COLO668 (cell line): ENCODE measurements around the gene BCL2L2.
A peak's percentile ranks its signal among the peaks of the same experiment; 100 is the strongest.
"Not testable (repeated sequence)": the region's sequence is repeated elsewhere in the genome, so short reads cannot be mapped to it uniquely, and the experiment has no call there.

Experiments used
- DNase-seq: peaks from one replicate; lab custom pipeline; 2025; ENCODE audit not compliant: unreplicated experiment; lab: John Stamatoyannopoulos, UW

Gene BCL2L2

DNA sequence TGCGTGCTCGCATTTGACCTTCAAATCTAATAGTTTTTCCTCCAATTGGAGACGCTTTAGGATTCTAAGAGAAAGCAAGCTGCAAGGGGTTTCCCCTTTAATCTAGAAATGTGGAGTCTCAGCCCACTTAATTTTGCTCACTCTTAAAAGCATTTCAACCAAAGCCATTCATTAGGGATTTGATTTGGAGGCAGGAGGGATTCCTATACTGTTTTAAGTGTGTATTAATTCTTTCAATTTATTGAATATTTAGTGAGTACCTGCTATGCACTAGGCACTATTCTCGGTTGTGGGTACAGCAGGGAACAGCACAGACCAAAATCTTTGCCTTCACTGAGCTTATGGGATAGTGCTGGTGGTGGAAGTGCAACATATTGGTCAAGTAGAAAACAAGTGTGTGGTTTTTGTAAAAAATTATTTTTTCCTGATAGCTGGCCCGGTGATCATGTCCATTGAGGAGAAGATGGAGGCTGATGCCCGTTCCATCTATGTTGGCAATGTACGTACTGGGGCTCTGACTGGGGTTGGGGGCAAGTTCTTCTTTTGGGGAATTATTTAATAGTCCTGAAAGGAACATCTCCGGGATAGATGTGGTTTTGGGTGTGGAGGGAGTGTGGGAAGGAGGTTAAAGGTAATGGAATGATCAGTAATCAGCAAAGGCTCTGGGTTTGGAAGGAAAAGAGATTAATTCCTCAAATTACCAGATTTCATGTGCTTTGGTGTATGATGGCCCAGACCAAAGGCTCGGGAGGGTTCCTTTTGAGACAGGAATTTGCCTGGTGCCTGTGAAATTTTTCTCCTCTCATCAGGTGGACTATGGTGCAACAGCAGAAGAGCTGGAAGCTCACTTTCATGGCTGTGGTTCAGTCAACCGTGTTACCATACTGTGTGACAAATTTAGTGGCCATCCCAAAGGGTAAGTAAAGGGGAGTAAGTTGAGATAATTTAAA lies 16.2 kb downstream of the BCL2L2 start:
- DNase-seq = no peak

DNA sequence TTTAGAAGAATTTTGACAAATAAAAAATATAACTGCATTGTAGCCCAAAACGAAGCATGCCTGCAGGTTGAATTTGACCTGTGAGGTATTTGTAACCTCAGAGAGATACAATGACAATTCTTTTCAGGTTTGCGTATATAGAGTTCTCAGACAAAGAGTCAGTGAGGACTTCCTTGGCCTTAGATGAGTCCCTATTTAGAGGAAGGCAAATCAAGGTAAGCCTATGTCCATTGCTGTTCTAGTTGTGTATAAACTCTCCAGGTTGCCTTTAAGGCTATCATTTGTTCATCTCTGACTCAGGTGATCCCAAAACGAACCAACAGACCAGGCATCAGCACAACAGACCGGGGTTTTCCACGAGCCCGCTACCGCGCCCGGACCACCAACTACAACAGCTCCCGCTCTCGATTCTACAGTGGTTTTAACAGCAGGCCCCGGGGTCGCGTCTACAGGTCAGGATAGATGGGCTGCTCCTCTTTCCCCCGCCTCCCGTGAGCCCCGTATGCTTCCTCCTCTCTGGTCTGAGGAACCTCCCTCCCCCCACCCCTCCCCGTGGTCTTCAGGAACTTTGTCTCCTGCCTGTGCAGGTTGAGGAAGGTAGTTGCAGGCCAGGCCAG lies 17.3 kb downstream of the BCL2L2 start:
- no peak for DNase-seq

DNA sequence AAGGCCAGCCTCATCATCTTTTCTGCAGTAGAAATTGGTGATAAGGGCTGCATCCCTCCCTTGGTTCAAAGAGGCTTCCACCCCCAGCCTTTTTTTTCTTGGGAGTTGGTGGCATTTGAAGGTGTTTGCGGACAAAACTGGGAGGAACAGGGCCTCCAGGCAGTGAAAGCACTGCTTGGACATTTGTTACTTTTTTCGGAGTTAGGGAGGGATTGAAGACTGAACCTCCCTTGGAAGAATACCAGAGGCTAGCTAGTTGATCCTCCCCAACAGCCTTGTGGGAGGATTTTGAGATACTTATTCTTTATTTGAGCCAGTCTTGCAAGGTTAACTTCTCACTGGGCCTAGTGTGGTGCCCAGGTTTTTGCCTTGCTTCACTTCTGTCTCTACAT lies 17.8 kb downstream of the BCL2L2 start:
- DNase-seq = no peak

DNA sequence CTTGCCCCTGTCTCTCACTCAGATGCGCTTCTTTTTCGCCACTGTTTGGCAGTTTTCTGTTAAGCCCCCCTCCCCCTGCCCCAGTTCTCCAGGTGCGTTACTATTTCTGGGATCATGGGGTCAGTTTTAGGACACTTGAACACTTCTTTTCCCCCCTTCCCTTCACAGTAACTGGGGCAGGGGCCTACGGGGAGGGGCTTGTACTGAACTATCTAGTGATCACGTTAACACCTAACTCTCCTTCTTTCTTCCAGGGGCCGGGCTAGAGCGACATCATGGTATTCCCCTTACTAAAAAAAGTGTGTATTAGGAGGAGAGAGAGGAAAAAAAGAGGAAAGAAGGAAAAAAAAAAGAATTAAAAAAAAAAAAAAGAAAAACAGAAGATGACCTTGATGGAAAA lies 18.4 kb downstream of the BCL2L2 start:
- DNase-seq = no peak

DNA sequence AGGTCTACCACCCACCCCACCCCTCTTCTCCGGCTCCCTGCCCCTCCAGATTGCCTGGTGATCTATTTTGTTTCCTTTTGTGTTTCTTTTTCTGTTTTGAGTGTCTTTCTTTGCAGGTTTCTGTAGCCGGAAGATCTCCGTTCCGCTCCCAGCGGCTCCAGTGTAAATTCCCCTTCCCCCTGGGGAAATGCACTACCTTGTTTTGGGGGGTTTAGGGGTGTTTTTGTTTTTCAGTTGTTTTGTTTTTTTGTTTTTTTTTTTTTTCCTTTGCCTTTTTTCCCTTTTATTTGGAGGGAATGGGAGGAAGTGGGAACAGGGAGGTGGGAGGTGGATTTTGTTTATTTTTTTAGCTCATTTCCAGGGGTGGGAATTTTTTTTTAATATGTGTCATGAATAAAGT lies 19.1 kb downstream of the BCL2L2 start:
- DNase-seq = not testable (repeated sequence)

DNA sequence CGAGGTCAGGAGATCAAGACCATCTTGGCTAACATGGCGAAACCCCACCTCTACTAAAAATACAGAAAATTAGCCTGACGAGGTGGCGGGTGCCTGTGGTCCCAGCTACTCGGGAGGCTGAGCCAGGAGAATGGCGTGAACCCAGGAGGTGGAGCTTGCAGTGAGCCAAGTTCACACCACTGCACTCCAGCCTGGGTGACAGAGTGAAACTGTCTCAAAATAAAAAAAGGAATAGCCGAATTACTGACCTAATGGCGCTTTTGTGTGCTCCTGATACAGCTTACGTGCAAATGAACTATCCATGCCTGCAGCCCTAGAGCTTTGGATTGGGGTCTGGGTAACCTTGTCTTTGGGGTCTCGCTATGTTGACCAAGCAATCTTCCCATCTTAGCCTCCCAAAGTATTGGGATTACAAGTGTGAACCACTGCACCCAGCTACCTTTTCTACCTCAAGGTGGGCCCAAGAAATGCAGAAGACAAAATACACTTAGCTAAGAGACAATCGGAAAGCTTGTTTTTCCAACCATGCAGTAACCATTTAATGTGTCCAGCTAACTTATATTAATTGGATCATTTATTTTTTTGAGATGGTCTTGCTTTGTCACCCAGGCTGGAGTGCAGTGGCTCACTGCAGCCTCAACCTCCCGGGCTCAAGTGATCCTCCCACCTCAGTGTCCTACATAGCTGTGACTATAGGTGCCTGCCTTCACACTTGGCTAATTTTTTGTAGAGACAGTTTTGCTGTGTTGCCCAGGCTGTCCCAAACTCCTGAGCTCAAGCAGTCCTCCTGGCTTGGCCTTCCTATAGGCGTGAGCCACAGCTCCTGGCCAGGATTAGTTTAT lies 20.1 kb downstream of the BCL2L2 start:
- DNase-seq = no peak

DNA sequence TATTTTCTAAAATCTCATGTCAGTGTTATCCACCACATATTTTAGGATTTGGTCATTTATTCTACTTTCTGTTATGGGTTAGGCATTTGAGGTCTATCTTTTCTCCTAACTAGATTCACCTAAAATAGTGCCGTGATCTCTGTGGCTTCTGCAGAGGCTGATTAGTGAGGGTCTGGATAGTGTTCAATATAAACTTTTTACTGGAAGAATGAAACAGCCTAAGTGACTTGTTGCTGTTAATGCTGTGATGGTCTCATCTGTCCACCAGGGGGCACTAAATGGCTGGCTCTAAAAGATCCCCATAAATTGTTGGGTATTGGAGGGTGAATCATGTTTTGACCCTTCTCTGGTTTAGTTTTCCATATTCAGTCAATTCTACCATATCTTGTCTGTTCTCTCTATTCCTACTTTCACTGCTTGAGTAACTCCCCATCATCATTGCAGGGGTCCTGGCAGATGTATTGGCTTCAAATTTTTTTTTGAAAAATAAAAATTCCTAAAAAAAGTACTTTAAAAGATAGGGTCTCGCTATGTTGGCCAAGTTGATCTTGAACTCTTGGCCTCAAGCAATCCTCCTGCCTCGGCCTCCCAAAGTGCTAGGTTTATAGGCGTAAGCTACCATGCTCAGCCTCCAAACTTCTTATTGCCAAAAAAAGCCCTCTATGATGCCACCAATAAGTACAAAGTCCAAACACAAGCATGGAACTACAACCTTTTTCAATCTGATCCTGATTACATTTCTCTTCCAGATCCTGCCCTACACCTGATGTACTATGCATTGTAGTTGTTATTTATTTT lies 21.5 kb downstream of the BCL2L2 start:
- DNase-seq = peak; percentile 63

DNA sequence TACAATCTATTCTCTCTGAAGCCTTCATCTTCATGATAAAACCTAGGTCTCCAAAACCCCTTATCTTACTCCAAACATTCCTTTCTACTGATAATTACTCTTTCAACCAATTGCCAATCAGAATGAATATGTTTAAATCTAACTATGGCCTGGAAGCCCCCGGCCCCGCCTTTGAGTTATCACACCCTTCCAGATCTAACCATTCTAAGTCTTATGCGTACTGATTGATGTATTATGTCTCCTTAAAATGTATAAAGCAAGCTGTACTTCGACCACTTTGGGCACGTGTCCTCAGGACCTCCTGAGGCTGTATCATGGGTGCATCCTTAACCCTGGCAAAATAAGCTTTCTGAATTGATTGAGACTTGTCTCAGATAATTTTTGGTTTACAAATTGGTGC lies 29.0 kb downstream of the BCL2L2 start:
- DNase-seq = no peak

DNA sequence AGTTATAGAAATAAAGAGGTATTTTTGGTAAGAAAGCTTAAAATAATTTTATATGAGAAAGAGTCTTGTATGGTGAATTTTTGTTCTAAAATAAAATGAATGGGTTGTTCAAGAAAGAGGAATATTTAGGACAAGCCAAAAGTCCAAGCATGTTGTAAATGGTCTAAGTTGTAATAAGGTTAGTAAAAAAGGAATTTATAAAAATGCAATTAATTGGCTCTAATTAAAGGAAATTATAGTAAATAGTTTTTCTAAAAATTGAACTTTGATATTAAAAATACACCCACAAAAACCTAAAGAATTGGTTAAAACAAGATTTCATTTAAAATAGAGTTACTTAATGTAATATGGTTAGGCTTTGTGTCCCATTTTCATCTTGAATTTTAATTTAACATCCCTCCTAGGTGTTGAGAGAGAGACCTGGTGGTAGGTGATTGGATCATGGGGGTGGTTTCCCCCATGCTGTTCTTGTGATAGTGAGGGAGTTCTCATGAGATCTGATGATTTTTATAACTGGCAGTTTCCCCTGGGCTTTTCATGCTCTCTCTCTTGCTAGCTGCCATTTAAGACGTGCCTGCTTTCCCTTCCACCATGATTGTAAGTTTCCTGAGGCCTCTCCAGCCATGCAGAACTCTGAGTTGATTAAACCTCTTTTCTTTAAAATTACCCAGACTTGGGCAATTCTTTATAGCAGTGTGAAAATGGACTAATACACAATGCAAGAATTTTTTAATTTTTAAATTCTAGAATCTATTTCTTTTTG lies 33.1 kb downstream of the BCL2L2 start:
- DNase-seq = no peak

DNA sequence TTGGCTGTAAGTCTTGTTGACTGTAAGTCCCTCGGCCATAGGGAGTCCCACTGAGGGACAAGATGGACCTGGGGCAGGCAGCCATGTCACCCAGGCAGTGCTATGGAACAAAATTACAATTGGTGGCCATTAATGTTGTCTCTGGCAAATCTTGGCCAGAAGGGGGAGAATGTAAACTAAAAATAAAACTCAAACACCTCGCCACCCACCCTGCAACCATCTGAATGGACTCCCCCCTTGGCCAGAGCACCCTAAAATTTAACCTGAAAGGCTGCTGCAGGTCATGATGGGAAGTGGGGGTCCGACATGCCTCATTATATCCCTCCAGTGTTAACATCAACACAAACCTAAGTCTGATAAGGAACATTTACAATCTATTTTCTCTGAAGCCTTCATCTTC lies 37.8 kb downstream of the BCL2L2 start:
- no peak for DNase-seq

DNA sequence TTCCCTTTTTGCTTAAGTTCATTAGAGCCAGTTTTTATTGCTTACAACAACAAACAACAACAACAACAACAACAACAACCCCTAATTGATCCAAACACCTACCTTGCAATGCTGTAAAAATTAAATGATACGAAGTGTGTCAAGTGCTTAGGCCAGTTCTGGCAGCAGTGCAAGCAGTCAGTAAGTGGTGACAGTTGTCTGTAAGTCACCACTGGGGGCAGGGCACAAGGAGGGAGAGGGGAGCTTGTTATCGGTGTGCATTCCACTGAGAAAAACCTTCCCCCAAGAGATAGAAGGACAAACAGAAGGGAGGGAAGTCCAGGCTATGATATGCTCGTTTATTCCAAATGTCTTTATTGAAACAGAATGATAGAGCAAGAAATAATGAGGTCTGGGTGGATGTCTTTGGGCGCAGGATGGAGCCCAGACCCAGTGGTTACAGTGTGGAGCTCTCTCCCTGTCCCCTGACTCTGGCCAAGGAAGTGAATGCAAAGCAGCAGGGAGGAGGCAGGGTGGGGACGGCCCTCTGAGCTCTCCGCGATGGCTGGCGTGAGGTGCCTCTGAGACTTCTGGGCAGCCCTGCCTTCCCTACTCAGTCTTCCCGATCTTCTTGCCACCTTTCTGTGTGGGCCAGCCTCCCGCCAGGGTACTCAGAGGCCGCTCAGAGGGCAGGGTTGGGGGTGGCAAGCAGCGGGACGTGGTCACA lies 39.5 kb downstream of the BCL2L2 start:
- DNase-seq = no peak

DNA sequence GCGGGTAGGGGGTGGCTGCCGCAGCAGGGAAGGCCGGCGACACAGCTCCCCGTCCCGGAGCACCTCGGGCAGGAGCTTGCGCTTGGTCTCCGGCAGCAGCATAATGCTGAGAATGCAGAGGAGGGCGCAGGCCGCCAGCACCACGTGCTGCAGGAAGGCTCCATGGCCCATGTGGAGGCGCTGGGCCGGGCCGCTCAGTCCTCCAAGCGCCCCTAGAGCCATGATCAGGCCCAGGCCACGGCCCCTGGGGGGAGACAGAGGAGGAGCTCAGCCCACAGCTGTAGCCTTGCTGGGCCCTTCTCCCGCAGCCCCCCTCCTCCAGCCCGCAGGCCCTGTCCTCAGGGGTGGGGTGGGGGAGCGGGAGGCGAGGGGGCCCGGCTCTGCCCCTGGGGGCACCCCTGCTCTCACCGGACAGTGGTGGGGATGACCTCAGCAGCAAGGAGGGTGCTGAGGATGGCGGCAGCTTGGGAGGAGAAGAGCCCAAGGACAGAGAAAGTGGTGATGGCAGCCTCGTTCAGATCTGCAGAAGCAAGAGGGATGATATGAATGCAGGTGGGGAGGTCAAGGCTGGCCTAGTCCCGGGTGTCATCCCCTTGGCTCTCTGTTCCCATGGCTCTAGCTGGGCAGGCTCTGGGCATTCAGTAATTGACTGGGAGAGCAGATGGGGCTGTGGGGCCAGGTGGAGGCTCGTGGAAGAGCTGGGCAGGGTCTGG lies 40.2 kb downstream of the BCL2L2 start:
- DNase-seq = no peak

DNA sequence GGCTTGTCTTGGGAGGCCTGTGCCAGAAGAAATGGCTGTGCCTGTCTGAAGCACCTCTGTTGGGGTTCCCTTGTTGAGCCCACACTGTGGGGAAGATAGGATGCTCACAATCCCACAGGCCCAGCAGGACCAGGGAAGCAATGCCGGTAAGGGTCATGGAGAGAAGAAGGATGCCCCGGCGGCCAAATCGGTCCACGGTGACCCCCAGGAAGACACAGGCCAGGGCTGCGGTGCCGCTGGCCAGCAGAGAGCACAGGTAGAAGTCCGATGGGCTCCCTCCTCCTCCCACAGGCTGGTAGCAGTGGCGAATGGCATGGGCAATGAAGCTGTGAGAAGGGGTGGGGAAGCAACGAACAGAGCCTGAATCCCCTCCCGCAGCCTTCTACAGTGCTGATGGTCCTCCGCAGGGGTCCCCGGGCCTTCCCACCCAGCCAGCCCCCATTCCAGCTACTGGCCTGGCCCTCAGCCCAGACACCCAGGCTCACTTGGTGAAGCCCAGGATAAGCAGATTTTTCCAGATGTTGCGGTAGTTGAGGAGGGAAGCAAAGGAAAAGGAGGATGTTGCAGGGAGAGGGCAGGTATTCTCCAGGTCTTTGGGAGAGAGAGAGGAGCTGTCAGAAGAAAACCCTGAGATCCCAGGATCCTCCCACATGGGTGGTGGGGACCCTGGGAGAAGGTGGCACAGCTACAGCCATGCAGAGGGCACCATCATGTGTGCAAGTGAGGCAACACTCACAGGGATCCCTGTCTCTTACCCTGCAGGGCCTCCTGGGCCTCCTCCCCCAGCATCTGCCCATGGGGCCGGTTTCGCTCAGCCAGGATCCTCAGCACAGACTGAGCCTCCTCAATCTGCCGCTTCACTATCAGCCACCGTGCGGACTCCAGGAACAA lies 41.0 kb downstream of the BCL2L2 start:
- no peak for DNase-seq

DNA sequence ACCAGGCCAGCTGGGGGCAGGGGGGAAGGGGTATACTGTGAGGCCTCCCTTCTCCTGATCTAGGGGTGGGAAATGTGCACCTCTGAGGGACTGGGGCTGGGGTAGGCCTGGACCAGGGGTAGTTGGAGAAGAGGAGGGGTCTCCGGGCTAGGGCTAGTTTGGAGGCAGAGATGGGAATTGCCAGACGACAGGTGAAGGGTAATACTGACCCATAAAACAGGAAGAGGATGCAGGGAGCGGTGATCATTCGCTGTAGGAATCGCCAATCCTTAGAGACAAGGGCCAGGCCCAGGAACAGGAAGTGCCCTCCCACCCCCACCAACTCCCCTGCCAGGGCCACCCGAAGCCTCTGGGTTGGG lies 41.6 kb downstream of the BCL2L2 start:
- DNase-seq = no peak

DNA sequence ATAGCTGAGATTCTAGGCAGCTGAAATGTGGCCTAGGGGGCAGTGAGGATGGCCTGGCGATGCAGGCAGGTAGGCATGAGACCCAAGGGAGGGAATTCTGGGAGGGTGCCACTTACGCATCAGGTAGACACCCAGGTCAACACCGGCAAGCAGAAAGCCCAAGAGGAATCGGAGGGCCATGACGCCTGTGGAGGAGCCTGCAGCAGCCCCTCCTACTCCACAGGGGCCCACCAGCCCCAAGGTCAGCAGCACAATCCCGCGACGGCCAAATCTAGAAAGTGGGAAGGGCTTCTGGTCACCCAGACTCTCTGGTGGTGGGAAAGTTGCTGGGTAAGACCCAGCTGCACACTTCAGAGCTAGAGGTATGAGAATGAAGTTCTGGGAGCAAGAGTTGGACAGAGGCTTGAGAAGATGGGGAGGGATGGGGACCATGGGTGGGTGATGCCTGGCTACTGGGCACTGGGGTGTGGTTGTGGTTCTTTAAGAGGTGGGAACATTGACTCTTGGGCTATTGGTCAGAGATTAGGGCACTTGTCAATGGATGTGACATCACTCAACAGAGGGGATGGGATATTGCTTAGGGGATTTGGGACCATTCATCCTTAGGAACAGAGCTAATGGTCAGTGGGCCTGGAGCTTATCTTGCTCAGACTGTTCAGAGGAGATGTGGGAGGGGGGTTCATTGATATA lies 42.7 kb downstream of the BCL2L2 start:
- no peak for DNase-seq

DNA sequence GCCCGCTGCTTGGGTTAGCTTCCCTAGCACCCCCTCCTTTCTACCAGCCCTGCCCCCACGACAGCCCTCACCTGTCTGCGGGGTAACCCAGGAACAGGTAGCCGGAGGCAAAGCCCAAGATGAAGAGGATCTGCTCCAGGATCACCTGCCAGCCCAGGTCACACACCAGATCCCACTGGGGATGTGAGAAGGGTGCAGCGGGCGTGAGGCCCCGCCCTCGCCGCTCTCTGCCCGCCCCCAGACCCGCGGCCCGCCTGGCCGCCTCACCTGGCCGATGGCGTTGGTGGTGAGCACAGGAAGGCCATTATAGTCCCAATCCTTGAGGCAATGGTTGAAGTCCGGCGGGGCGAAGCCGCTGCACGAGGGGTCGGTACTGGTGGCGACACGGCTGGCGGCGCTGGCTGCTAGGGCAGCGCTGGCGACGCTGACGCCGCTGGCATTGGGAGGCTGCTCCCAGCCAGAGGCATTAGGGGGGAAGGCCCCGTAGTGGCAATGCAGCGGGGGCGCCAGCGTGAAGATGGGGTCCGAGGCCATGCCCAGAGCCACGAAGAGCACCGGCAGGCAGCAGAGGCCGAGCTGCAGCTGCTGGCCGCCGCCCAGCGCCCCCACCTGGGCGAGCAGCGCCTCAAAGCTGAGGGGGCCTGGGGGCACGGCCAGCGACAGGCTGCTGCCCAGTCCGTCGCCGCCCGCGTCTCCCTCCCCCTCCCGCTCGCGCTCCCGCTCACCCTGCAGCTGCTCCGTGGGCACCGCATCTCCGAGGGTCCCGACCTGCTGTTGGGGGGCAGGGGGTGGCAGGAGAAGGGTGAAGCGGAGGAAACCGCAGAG lies 45.3 kb downstream of the BCL2L2 start:
- no peak for DNase-seq
